ENCODE data around the gene KMT2A. TPM values are rescaled to one million over a fixed set of nuclear protein-coding genes. Genes with fewer than 3 reads are reported as not detected.
A peak's percentile ranks its signal among the peaks of the same experiment; 100 is the strongest.

The KMT2A gene
- total RNA-seq, 2 experiments from 2014 or later = 93.4 to 102 TPM

DNA sequence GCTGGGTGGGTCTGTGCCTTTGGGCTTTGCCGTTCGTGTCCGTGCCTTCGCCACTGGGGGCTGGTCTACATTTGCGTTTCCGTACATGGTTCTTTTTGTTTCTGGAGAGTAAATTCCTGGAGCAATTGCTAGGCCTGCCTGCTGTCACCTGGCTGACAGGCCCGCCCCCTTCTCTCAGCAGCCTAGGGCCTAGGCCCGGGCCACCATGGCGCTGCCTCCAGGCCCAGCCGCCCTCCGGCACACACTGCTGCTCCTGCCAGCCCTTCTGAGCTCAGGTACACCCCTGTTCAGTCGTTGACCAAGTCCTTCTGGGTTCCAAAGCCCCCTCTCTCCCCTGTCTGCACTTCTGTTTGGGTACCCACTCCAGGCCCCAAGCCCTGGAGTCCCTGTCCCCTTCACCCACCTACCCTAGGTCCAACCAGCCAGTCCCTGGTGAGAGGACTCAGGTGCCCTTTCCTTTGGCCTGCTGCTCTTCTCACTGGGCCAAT lies 95.3 kb downstream of the KMT2A start:
- Mint-ChIP-seq H3K27ac (peak overlapping the region; percentile 78), H3K9me3 (no peaks in the 10 kb centered on the region), H3K4me1 (peaks cover 31% of the 10 kb centered on the region), H3K27me3 (no peaks in the 10 kb centered on the region), H3K36me3 (ENCODE audit: low read depth) (peaks cover 4% of the 10 kb centered on the region), H3K4me3 (peak overlapping the region; percentile 83)
- DNase-seq = no peak
- ChIA-PET CTCF (no interaction called here), POLR2A (no interaction called here)

DNA sequence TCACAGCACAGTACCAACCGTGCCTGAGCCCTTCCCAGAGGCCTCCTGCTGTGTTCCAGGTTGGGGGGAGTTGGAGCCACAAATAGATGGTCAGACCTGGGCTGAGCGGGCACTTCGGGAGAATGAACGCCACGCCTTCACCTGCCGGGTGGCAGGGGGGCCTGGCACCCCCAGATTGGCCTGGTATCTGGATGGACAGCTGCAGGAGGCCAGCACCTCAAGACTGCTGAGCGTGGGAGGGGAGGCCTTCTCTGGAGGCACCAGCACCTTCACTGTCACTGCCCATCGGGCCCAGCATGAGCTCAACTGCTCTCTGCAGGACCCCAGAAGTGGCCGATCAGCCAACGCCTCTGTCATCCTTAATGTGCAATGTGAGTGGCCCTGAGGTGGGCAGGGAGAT lies 95.8 kb downstream of the KMT2A start:
- CTCF ChIA-PET = no interaction called here
- no peak for DNase-seq
- peaks cover 4% of the 10 kb centered on the region for H3K36me3 Mint-ChIP-seq (ENCODE audit: low read depth)
- H3K4me3 Mint-ChIP-seq = peak overlapping the region; percentile 83
- no peaks in the 10 kb centered on the region for H3K27me3 Mint-ChIP-seq
- POLR2A ChIA-PET = no interaction called here
- H3K27ac Mint-ChIP-seq = peak overlapping the region; percentile 78
- no peaks in the 10 kb centered on the region for H3K9me3 Mint-ChIP-seq
- peaks cover 29% of the 10 kb centered on the region for H3K4me1 Mint-ChIP-seq

DNA sequence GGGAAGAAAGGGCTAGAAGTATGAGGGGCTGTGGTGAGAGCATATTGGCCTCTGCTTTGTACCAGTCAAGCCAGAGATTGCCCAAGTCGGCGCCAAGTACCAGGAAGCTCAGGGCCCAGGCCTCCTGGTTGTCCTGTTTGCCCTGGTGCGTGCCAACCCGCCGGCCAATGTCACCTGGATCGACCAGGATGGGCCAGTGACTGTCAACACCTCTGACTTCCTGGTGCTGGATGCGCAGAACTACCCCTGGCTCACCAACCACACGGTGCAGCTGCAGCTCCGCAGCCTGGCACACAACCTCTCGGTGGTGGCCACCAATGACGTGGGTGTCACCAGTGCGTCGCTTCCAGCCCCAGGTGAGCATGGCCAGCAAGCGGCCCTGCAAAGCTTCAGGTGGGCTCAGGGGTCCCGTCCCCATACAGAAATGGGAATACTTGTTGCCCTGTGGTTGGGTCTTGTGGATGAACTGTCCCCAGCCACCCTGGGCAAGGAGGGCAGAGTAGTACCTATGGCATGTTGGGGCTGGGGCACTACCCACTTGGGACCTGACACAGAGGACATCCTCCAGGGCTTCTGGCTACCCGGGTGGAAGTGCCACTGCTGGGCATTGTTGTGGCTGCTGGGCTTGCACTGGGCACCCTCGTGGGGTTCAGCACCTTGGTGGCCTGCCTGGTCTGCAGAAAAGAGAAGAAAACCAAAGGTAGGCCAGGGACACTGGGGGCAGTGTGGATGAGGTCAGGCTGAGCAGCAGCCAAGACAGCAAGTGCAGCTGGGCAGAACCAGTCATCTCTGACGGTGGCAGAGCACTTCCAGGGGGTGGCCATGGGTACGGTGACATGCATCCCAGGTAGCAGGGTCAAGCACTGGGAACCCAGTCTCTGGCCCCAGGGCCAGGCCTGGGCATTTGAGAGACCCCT lies 96.8 kb downstream of the KMT2A start:
- Mint-ChIP-seq H3K9me3 (no peaks in the 10 kb centered on the region), H3K27ac (no peak overlapping the region), H3K27me3 (no peaks in the 10 kb centered on the region), H3K4me3 (no peak overlapping the region), H3K36me3 (ENCODE audit: low read depth) (no peaks in the 10 kb centered on the region), H3K4me1 (peaks cover 23% of the 10 kb centered on the region)
- CTCF ChIA-PET = interaction anchor here (1.1 to 1.3 kb wide), 2 partner anchors 14 to 471 kb away, joined by 3 read pairs; no protein-coding TSS in a partner anchor
- POLR2A ChIA-PET = no interaction called here
- DNase-seq = no peak

DNA sequence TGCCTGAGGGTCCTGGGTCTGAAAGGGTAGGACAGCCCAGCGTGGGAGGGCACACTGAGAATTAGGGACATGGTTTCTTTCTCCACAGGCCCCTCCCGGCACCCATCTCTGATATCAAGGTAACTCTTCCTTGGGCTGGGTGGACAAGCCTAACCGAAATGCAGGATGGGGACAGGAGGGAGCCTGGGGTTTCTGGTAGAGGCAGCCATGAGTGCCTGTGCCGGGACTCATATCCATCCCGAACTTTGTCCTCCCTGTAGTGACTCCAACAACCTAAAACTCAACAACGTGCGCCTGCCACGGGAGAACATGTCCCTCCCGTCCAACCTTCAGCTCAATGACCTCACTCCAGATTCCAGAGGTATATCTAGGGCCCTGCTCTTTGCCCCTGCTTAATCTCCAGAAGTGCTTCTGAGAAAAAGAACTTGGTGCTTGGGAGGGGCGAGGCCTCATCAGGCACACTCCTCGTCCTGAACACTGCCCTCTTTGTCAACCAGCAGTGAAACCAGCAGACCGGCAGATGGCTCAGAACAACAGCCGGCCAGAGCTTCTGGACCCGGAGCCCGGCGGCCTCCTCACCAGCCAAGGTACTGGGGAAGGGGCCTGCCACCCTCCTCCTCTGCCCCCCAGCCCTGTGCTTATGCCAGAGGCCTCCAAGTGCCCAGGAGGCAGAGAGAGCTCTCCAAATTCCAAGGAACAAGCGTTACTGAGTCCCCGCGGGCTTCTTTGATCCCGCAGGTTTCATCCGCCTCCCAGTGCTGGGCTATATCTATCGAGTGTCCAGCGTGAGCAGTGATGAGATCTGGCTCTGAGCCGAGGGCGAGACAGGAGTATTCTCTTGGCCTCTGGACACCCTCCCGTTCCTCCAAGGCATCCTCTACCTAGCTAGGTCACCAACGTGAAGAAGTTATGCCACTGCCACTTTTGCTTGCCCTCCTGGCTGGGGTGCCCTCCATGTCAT lies 97.8 kb downstream of the KMT2A start:
- Mint-ChIP-seq H3K9me3 (no peaks in the 10 kb centered on the region), H3K4me1 (peaks cover 20% of the 10 kb centered on the region), H3K27me3 (no peaks in the 10 kb centered on the region), H3K36me3 (ENCODE audit: low read depth) (no peaks in the 10 kb centered on the region), H3K27ac (no peak overlapping the region), H3K4me3 (no peak overlapping the region)
- no peak for DNase-seq
- ChIA-PET CTCF (interaction anchor here (0.5 to 1.3 kb wide), 5 partner anchors 8 to 472 kb away, joined by 3 read pairs; no protein-coding TSS in a partner anchor), POLR2A (no interaction called here)

DNA sequence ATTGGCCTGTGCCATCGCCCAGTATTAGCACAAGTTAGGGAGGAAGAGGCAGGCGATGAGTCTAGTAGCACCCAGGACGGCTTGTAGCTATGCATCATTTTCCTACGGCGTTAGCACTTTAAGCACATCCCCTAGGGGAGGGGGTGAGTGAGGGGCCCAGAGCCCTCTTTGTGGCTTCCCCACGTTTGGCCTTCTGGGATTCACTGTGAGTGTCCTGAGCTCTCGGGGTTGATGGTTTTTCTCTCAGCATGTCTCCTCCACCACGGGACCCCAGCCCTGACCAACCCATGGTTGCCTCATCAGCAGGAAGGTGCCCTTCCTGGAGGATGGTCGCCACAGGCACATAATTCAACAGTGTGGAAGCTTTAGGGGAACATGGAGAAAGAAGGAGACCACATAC lies 99.0 kb downstream of the KMT2A start:
- no peaks in the 10 kb centered on the region for H3K27me3 Mint-ChIP-seq
- DNase-seq = no peak
- H3K36me3 Mint-ChIP-seq (ENCODE audit: low read depth) = no peaks in the 10 kb centered on the region
- CTCF ChIA-PET = interaction anchor here (1.1 kb wide), 1 partner anchor 10 kb away, joined by 3 read pairs; no protein-coding TSS in a partner anchor
- H3K9me3 Mint-ChIP-seq = no peaks in the 10 kb centered on the region
- peaks cover 8% of the 10 kb centered on the region for H3K4me1 Mint-ChIP-seq
- H3K4me3 Mint-ChIP-seq = no peak overlapping the region
- POLR2A ChIA-PET = no interaction called here
- H3K27ac Mint-ChIP-seq = no peak overlapping the region

DNA sequence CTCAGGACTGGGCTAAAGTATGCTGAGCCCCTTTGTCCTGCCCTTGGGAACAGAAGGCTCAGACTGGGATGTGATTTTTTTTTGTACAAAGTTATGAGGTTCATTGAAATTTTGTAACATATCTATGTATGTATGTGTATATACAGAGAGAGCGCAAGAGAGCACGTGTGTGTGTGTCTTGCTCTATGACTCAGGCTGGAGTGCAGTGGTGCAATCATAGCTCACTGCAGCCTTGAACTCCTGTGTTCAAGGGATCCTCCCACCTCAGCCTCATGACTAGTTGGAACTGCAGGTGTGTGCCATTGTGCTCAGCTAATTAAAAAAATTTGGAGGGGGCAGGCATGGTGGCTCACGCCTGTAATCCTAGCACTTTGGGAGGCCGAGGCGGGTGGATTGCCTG lies 100.4 kb downstream of the KMT2A start:
- H3K36me3 Mint-ChIP-seq (ENCODE audit: low read depth) = no peaks in the 10 kb centered on the region
- no peak overlapping the region for H3K4me3 Mint-ChIP-seq
- ChIA-PET POLR2A (no interaction called here), CTCF (no interaction called here)
- H3K9me3 Mint-ChIP-seq = no peaks in the 10 kb centered on the region
- no peak for DNase-seq
- H3K4me1 Mint-ChIP-seq = peaks cover 2% of the 10 kb centered on the region
- H3K27me3 Mint-ChIP-seq = no peaks in the 10 kb centered on the region
- no peak overlapping the region for H3K27ac Mint-ChIP-seq

DNA sequence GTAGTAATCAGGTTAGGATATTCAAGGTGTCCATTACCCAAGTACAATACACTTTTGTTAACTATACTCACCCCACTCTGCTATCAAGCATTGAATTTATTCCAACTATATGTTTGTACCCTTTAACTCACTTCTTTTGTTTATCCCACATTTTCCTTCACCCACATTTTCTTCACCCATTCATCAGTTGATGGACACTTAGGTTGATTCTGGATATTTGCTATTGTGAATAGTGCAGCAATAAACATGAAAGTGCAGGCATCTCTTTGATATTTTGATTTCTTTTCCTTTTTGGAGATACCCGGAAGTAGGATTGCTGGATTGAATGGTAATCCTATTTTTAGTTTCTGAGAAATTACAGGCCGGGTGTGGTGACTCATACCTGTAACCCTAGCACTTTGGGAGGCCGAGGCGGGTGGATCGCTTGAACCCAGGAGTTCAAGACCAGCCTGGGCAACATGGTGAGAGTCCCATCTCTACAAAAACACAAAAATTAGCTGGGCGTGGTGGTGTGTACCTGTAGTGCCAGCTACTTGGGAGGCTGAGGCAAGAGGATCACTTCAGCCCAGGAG lies 101.2 kb downstream of the KMT2A start:
- POLR2A ChIA-PET = no interaction called here
- H3K27me3 Mint-ChIP-seq = no peaks in the 10 kb centered on the region

DNA sequence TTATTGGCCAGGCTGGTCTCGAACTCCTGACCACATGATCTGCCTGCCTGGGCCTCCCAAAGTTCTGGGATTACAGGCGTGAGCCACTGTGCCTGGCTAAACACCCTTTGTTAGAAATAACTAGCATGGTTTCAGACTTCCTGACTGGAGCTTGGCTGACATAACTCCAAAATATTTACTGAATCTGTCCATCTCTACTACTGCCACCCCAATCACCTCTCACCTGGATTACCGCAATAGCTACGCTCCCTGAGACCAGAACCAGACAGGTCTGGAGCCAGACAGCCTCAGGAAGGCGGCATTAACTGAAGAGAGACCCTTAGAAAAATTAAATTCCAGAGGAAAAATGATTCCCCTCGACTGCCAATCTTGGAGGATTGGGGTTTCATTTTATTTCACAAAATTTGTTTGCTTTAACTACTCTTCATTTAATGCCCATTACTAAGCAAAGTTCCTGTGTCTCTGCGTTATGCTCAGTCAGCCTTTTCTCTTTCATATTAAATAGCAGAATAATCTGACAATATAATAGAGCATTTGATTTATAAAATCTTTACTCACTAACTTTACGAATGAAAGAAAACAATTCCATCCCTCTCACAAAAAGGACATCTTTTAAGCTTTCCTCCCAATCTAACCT lies 107.8 kb downstream of the KMT2A start:
- Mint-ChIP-seq H3K27me3 (no peaks in the 10 kb centered on the region), H3K36me3 (ENCODE audit: low read depth) (no peaks in the 10 kb centered on the region), H3K4me3 (no peak overlapping the region), H3K27ac (no peak overlapping the region), H3K9me3 (no peaks in the 10 kb centered on the region), H3K4me1 (no peaks in the 10 kb centered on the region)
- ChIA-PET CTCF (interaction anchor here (0.9 kb wide), 1 partner anchor 10 kb away, joined by 3 read pairs; no protein-coding TSS in a partner anchor), POLR2A (no interaction called here)
- no peak for DNase-seq

More for the DNA sequence above, 101.2 kb downstream of the KMT2A start:
- CTCF ChIA-PET = no interaction called here
- Mint-ChIP-seq H3K4me3 (no peak overlapping the region), H3K4me1 (no peaks in the 10 kb centered on the region), H3K36me3 (ENCODE audit: low read depth) (no peaks in the 10 kb centered on the region), H3K27ac (no peak overlapping the region), H3K9me3 (no peaks in the 10 kb centered on the region)
- no peak for DNase-seq

DNA sequence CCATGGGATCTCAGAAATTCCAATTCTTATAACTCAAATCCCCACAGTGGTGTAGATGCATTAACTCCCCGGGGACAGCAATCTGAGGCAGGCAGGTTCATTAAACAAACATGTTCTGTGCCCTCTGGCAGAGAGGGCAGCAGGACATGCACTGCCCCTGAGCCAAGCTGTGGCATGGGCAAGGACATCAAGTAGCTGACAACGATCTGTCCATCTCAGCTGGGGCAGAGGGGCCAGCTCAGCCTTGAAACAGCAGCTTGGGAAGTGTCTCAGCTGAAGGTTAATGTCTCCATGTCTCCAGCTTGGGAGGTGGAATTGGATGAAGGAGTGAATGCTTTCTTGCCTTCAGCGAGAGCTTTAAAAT lies 108.3 kb downstream of the KMT2A start:
- H3K27me3 Mint-ChIP-seq = no peaks in the 10 kb centered on the region
- no peak overlapping the region for H3K27ac Mint-ChIP-seq
- H3K9me3 Mint-ChIP-seq = no peaks in the 10 kb centered on the region
- no peak overlapping the region for H3K4me3 Mint-ChIP-seq
- no peaks in the 10 kb centered on the region for H3K4me1 Mint-ChIP-seq
- POLR2A ChIA-PET = no interaction called here
- no peaks in the 10 kb centered on the region for H3K36me3 Mint-ChIP-seq (ENCODE audit: low read depth)
- no peak for DNase-seq
- CTCF ChIA-PET = interaction anchor here (0.9 kb wide), 1 partner anchor 11 kb away, joined by 3 read pairs; no protein-coding TSS in a partner anchor

DNA sequence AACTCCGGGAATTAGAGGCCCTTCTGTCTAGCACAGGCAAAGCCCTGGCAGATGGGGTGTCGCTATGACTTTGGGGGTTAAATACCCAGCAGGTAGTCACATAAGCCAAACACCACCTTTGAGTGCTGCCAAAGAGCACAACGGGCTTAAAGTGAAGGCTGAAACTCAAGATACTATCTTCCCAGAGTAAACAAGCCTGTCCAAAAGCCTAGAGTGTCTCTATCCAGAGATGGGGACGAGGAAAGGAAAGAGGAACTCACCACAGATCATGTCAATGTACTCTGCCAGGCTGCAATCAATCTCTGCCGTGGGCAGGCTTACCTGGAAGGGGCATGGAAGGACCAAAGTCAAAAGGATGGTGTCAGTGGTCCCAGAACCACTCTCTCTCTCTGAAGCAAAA lies 109.2 kb downstream of the KMT2A start:
- POLR2A ChIA-PET = no interaction called here
- H3K36me3 Mint-ChIP-seq (ENCODE audit: low read depth) = no peaks in the 10 kb centered on the region
- no peak for DNase-seq
- no peaks in the 10 kb centered on the region for H3K4me1 Mint-ChIP-seq
- no peak overlapping the region for H3K27ac Mint-ChIP-seq
- H3K4me3 Mint-ChIP-seq = no peak overlapping the region
- no peaks in the 10 kb centered on the region for H3K9me3 Mint-ChIP-seq
- CTCF ChIA-PET = no interaction called here
- H3K27me3 Mint-ChIP-seq = no peaks in the 10 kb centered on the region

DNA sequence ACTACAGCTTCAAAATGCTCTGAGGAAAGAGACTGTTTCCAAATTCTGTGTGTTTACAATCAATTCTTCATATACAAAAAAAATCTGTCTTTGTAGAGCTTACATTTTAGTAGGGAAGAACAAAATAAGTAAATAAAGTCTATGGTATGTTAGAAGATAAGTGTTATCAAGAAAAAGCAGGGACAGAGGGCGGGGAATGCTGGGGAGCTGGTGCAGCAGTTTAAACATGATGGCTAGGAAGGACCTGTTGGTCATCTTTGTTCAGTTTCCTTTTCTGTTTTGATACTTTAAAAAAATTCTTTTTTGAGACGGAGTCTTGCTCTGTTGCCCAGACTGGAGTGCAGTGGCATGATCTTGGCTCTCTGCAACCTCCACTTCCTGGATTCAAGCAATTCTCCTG lies 110.8 kb downstream of the KMT2A start:
- ChIA-PET POLR2A (no interaction called here), CTCF (interaction anchor here (0.6 to 1.3 kb wide), 4 partner anchors 10 to 188 kb away, joined by 3 to 5 read pairs (median 3); partner anchors contain the start of gene UBE4A)
- Mint-ChIP-seq H3K9me3 (no peaks in the 10 kb centered on the region), H3K4me3 (no peak overlapping the region), H3K36me3 (ENCODE audit: low read depth) (peaks cover 2% of the 10 kb centered on the region), H3K4me1 (no peaks in the 10 kb centered on the region), H3K27me3 (no peaks in the 10 kb centered on the region), H3K27ac (no peak overlapping the region)
- DNase-seq = no peak

DNA sequence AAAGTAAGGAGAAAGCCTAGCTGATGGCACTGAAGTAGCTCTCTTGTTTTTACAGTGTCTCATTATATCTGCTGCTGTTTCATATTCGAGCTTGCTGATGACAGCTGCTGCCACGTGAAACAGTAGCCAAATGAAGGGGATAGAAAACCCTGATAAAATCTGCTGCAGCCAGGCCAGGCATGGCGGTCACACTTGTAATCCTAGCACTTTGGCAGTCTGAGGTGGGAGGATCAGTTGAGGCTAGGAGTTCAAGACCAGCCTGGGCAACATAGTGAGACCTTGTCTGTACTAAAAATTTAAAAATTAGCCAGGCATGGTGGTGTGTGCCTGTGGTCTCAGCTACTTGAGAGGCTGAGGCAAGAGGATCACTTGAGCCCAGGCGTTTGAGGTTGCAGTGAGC lies 116.0 kb downstream of the KMT2A start:
- DNase-seq = no peak
- no peak overlapping the region for H3K27ac Mint-ChIP-seq
- POLR2A ChIA-PET = no interaction called here
- no peaks in the 10 kb centered on the region for H3K9me3 Mint-ChIP-seq
- H3K36me3 Mint-ChIP-seq (ENCODE audit: low read depth) = peaks cover 3% of the 10 kb centered on the region
- no peak overlapping the region for H3K4me3 Mint-ChIP-seq
- no peaks in the 10 kb centered on the region for H3K4me1 Mint-ChIP-seq
- CTCF ChIA-PET = interaction anchor here (1.0 to 1.5 kb wide), 3 partner anchors 24 to 202 kb away, joined by 3 to 6 read pairs (median 3); no protein-coding TSS in a partner anchor
- no peaks in the 10 kb centered on the region for H3K27me3 Mint-ChIP-seq

All from activated CD4-positive, alpha-beta T cell treated with anti-CD3 and anti-CD28 coated beads, Interleukin-2, amount 10 ng/mL, durations not matched to agents 7 days and 5 days (primary cell).